PFSK-1 (cell line): ENCODE results near the gene USP5.

Experiments used
- FOXP2 ChIP-seq: optimal IDR thresholded peaks from 2 replicates; pipeline ENCODE3; 2011; ENCODE audit warnings: borderline replicate concordance, control low read depth, inconsistent platforms; ENCODE audit not compliant: insufficient read depth; ENCODE audit errors: extremely low read length, extremely low read depth
- POLR2AphosphoS5 ChIP-seq: IDR thresholded peaks from 2 replicates; pipeline ENCODE4 v1.6.1; 2012; ENCODE audit warnings: low read depth, mild to moderate bottlenecking, control low read depth, low read length, moderate library complexity
- REST ChIP-seq, 2 experiments: IDR thresholded peaks; 2 replicates each; pipeline versions ENCODE4 v1.6.1 to v1.8.0; 2011 to 2012; ENCODE audit warnings: low read depth in 2 of 2, low read length in 2 of 2, control low read depth in 1 of 2, inconsistent platforms in 1 of 2, mild to moderate bottlenecking in 1 of 2, moderate library complexity in 1 of 2; ENCODE audit not compliant: insufficient read depth in 1 of 2
- SIN3A ChIP-seq: IDR thresholded peaks from 2 replicates; pipeline ENCODE4 v1.6.1; 2012; ENCODE audit warnings: mild to moderate bottlenecking, low read length, moderate library complexity, borderline replicate concordance; ENCODE audit not compliant: insufficient read depth
- TAF1 ChIP-seq: IDR thresholded peaks from 2 replicates; pipeline ENCODE4 v1.6.1; 2012; ENCODE audit warnings: low read length, control low read depth, borderline replicate concordance; ENCODE audit not compliant: insufficient read depth

The USP5 gene

GRCh38 chr12:6849976-6850560 is 1.9 kb upstream of the USP5 start:
- TF ChIP-seq FOXP2, result no peak
- TF ChIP-seq TAF1, result no peak
- TF ChIP-seq POLR2AphosphoS5, result no peak
- no peak for TF ChIP-seq SIN3A
- TF ChIP-seq REST (IDR thresholded peaks at IDR 0.05; ENCODE audit: insufficient read depth in 1 of 2, low read depth in 2 of 2, low read length in 2 of 2), result no peak

- TF ChIP-seq POLR2AphosphoS5 (no peak), REST (IDR thresholded peaks at IDR 0.05; ENCODE audit: insufficient read depth in 1 of 2, low read depth in 2 of 2, low read length in 2 of 2) (no peak), TAF1 (no peak), FOXP2 (no peak), SIN3A (no peak)
These were observed 1.2 kb upstream of the USP5 start for GRCh38 chr12:6850796-6851152.

- peak; percentile 80; the same call in 1 of the 2 replicates for TF ChIP-seq POLR2AphosphoS5
- no peak for TF ChIP-seq FOXP2
- peak; percentile 67; the same call in 1 of the 2 replicates for TF ChIP-seq TAF1
- TF ChIP-seq REST (IDR thresholded peaks at IDR 0.05; ENCODE audit: insufficient read depth in 1 of 2, low read depth in 2 of 2, low read length in 2 of 2), result no peak
- peak; percentile 97 for TF ChIP-seq SIN3A
These were observed 613 bp upstream of the USP5 start, which contains the start of gene CDCA3 for GRCh38 chr12:6851153-6851920. Gene CDCA3, minus strand, starts transcription at chr12:6851286. Its CDS starts 334 bp downstream, at chr12:6850952.

GRCh38 chr12:6852651-6853354 is 853 bp downstream of the USP5 start:
- TF ChIP-seq FOXP2 (peak; percentile 4), POLR2AphosphoS5 (no peak), SIN3A (no peak), REST (IDR thresholded peaks at IDR 0.05; ENCODE audit: insufficient read depth in 1 of 2, low read depth in 2 of 2, low read length in 2 of 2) (no peak), TAF1 (no peak)
